HG02571 (cell line): ENCODE results near the gene RAD51D.
"Not testable (repeated sequence)": the region's sequence is repeated elsewhere in the genome, so short reads cannot be mapped to it uniquely, and the experiment has no call there.

Experiments
- ATAC-seq: cut with Tn5 transposase; IDR thresholded peaks from one replicate; pipeline ENCODE4 v1.9.1; 2021; ENCODE audit warnings: mild to moderate bottlenecking, moderate library complexity; ENCODE audit not compliant: unreplicated experiment

RAD51D gene

DNA sequence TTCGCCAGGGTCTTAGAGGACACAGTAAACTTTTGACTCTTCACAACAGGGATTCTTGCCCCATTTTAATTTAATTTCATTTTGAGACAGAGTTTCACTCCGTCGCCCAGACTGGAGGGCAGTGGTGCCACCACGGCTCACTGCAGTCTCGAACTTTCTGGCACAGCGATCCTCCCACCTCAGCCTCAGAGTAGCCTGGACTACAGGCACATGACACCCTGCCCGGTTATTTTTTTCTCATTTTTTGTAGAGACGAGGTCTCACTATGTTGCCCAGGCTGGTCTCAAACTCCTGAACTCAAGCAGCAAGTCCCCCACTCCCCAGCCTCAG is 22.8 kb upstream of the RAD51D start:
- no peak for ATAC-seq

DNA sequence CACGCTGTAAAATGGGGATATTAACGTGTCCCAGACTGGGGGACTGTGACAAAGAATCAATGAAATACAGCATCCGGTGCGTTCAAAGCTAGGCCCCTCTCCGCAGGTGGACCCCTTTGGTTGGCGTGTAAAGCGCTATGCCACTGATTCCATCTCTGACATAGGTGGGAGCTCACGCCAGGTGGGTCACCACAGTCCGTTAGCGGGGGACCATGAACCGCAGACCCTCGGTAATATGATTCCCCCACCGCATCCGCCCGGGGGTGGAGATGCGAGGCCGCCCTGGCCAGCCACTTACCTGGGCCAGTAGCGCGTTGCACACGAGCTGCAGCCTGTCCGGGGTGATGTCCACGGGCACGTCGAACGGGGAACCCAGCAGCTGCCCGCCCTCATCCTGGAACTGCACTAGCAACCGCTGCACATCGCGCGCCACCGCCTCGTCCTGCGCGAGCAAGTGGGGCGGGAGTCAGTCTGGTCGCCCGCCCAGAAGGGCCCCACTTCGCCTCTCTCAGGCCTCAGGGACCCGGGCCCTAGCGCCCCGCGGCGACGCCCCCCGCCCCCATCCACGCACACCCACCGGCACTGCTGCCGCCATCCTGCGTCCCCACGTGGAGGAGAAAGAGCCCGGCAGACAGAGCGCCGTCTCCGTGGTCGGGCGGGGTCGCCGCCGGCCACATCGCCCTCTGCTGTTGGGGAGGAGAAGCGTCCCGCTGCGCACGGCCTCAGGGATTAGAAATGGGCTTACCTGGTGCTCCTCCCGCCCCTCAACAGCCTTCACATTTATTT is 22.2 kb upstream of the RAD51D start, which contains the start of gene NLE1:
Gene NLE1, minus strand, starts transcription at position 623 of the 786 bp plus-strand sequence. Its CDS starts 28 bp downstream, at position 595.
- ATAC-seq, result peak; percentile 70

DNA sequence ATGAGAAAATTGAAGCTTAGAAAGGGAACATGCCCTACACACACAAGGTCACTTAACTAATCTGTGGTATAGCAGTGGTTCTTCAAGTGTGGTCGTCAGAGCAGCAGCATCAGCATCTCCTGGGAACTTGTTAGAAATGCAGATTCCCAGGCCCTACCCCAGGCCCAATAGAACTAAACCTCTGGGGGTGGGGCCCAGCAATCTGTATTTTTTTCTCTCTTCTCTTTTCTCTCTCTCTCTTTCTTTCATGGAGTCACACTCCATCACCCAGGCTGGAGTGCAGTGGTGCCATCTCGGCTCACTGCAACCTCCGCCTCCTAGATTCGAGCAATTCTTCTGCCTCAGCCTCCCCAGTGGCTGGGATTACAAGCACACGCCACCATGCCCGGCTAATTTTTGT is 18.6 kb upstream of the RAD51D start:
- ATAC-seq, result no peak

DNA sequence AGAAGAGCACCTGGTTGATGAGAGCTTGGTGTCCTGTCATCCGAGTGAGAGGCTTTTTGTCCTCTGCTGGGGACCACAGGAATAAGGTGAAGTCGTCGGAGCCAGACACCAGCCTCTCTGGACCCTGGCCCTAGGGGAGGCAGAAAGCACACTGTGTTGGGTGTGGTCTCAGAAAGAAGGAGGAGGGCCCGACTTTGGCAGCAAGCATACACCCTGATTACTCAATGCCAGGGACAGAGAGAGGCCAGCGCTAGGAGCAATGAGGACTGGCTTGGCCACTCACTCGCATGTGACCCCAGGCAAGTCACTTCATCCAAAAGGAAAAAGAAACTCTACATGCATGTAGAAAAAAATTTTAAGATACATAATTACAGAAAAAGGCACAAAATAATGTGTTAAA is 15.7 kb upstream of the RAD51D start:
- ATAC-seq, result no peak

GRCh38 chr17:35132816-35133550 is 13.3 kb upstream of the RAD51D start:
- no peak for ATAC-seq

- ATAC-seq, result no peak
Observed at GRCh38 chr17:35132099-35132498, 12.4 kb upstream of the RAD51D start.

GRCh38 chr17:35130392-35130791 is 10.7 kb upstream of the RAD51D start:
- ATAC-seq, result no peak

DNA sequence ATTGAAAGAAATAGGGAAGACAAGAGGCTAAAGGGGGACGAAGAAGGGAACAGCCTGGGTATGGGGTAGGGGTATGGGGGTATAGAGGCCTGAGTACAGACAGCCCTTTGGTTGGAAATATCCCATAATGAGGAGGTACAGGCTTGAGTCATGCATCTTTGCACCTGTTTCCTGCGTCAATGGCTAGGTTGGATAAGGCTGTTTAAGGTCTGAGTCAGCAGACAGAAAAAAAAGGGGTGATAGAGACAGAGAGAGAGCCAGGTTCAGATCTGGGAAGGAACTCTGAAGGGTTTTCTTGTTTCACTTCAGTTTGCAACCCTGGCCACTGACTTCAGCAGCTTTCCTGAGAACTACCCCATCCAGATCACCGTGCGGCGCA is 10.3 kb upstream of the RAD51D start:
- ATAC-seq, result no peak

- no peak for ATAC-seq
Observed at GRCh38 chr17:35129154-35129972, 9.7 kb upstream of the RAD51D start.

DNA sequence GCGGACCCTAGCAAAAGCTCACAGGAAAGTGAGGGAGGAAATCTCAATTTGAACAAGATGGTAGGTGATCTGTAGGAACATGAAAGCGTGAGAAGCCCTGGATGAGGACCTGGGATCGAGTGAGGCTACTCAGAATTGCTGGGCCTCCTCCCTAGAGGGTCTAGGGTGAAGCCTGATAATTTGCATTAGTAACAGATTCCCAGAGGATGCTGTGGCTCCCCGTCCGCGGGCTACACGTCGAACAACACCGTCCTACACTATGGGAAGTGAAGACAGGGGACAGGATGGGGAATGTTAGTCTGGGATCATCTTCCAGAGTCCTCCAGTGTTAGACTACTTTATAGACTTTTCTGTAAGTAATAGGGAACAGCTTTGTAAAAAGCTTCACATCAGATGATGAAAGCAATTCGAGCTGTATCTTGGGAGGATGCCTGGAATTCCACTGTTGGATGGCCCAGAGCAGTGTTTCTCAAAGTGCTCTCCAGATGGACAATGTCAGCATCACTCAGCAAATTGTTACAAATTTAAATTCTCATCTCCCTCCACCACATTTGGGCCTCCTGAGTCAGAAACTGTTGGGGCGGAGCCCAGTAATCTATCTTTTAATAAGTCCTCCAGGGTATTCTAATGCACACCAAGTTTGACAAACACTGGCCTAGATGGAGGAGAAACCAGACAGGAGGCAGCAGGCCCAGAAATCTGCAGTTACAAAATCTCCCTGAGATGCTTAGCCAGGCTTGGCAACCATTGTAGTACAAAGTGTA is 8.3 kb upstream of the RAD51D start:
- ATAC-seq, result no peak

GRCh38 chr17:35121315-35121714 is 1.7 kb upstream of the RAD51D start, which contains the start of gene FNDC8:
Gene FNDC8, plus strand, starts transcription at chr17:35121615. Its CDS starts 79 bp downstream, at chr17:35121694.
- no peak for ATAC-seq

DNA sequence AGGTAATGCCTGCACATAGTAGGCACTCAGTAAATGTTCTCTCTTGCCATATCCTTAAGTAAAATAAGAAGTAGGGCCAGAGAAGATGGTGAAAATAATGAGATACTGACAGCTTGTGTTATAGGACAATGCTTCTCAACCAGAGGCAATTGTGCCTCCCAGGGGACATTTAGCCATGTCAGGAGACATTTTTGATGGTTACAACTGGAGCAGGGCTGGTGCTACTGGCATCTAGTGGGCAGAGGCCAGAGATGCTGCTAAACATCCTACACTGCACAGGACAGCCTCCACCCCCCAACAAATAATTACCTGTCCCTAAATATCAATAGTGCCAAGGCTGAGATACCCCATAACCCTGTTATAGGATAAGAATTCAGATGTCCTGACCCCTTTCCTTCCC is 1.7 kb downstream of the RAD51D start:
- ATAC-seq, result no peak

DNA sequence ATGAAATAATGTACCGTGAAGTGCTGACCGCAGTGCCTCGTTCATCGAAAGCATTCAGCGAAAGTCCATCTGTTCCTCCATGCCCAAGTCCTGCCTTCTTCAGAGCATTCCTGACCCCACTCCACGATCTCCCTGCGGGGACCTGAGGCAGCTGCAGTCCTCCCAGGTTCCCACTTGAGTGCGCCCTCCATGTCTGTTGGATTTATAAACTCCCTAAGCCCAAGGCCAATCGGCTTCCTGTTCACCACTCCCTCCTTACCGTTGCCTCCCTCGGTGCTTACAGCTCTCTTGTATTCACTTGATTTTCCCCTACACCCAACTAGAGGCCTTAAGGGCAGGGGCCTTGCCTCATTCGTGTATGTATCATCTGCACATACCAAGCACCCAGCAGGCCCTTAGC is 2.8 kb downstream of the RAD51D start:
- no peak for ATAC-seq

DNA sequence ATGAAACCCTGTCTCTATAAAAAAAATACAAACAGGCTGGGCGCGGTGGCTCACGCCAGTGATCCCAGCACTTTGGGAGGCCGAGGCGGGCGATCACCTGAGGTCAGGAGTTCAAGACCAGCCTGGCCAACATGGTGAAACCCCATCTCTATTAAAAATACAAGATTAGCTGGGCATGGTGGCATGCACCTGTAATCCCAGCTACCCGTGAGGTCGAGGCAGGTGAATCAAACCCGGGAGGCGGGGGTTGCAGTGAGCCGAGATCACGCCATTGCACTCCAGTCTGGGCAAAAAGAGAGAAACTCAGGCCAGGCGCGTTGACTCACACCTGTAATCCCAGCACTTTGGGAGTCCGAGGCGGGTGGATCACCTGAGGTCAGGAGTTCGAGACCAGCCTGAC is 8.9 kb downstream of the RAD51D start:
- not testable (repeated sequence) for ATAC-seq

DNA sequence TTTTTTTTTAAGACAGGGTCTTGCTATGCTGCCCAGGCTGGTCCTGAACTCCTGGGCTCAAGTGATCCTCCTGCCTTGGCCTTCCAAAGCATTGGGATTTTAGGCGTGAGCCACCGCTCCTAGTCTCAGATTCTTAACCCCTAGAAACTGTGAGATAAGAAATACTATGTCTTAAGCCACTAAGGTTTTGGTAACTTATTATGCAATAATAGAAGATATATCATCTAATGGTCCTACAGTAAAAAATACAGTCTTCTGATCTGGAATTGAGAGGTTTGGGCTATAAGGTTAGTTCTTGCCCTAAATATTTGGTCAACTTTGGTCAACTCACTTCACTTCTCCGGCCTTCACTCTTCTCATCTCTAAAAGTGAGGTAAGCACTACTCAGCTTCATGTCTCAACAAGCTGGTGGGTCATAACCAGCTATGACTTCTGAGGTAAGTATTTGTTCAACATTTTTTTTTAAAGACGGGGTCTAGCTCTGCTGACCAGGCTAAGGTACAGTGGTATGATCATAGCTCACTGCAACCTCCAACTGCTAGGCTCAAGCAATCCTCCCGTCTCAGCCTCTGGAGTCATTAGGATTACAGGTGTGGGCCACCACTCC is 14.7 kb downstream of the RAD51D start:
- no peak for ATAC-seq

DNA sequence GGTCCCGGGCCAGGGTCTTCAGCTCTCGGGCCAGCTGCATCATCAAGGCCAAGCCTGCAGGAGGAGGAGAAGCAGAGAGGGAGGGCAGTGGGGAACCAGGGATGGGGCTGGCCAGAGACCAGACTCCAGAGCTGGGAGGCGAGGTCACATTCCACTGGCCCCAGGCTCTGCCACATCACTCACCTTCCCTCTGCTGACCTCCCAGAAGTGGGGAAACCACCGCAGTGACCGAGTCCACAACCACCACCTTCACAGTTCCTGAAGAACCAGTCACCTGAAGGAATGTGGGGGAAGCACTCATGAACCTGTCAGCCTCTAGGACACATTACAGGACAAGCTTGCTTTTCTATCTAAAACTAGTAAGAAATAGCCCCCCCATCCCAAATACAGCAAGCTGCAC is 16.4 kb downstream of the RAD51D start:
- no peak for ATAC-seq

- ATAC-seq, result no peak
Observed at GRCh38 chr17:35101725-35102124, 17.9 kb downstream of the RAD51D start.

DNA sequence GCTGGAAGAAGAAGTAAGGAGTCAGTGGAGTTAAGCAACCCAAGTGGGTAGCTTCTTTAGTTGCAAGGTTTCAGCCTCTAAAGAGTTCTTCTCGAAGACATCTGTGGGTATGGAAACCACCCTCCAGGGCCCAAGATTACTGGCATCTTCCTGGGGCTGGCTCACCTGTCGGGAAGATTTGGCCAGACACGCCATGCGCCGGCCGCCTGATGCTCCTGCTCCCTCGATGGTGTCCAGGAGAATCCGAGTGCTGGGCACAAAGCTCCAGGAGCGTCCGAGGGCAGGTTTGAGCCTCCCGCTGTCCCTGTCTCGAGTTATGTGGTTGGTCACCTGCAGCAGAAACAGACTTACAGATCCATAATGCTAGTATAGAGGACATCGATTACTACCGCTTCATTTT is 18.6 kb downstream of the RAD51D start:
- ATAC-seq, result no peak

- ATAC-seq, result no peak
Observed at GRCh38 chr17:35099908-35100307, 19.8 kb downstream of the RAD51D start.

DNA sequence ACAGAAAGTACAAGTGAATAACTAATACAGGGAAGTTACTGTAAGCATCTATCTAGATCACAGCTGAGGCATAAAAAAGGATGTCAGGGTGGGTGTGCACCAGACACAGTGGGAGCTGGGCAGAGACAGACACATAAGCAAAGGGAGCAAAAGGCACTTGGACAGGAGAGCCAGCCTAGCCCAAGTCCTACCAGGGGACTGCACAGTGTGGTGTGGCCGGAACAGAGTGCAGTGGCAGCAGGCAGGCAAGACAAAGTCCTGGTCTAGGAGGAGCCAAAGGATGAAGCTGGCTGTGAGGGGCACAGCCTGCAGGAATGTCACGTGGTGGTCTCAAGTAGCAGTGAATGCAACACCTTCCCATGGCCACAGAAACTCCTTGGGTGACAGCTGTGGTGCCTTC is 21.9 kb downstream of the RAD51D start:
- ATAC-seq, result no peak
